ENCODE measurements around the gene GULP1. TPM values are rescaled to one million over a fixed set of nuclear protein-coding genes. Genes with fewer than 3 reads are reported as not detected.

The GULP1 gene
- total RNA-seq, 1 donor from 2014 or later = not detected

GRCh38 chr2:188629753-188630527 is 338.3 kb downstream of the GULP1 start:
- Mint-ChIP-seq H3K36me3 (ENCODE audit: low read depth) (no peaks in the 10 kb centered on the region), H3K9me3 (no peaks in the 10 kb centered on the region), H3K4me1 (no peaks in the 10 kb centered on the region), H3K27me3 (no peaks in the 10 kb centered on the region), H3K27ac (no peak overlapping the region), H3K4me3 (no peak overlapping the region)
- intact Hi-C loops (cut with micrococcal nuclease) = no loop called here
- no peak for DNase-seq

GRCh38 chr2:188631037-188631809 is 339.5 kb downstream of the GULP1 start:
- H3K36me3 Mint-ChIP-seq (ENCODE audit: low read depth) = no peaks in the 10 kb centered on the region
- H3K9me3 Mint-ChIP-seq = no peaks in the 10 kb centered on the region
- H3K4me1 Mint-ChIP-seq = no peaks in the 10 kb centered on the region
- no peak overlapping the region for H3K4me3 Mint-ChIP-seq
- no peak overlapping the region for H3K27ac Mint-ChIP-seq
- no peaks in the 10 kb centered on the region for H3K27me3 Mint-ChIP-seq
- DNase-seq = no peak
- intact Hi-C loops (cut with micrococcal nuclease) = no loop called here

DNA sequence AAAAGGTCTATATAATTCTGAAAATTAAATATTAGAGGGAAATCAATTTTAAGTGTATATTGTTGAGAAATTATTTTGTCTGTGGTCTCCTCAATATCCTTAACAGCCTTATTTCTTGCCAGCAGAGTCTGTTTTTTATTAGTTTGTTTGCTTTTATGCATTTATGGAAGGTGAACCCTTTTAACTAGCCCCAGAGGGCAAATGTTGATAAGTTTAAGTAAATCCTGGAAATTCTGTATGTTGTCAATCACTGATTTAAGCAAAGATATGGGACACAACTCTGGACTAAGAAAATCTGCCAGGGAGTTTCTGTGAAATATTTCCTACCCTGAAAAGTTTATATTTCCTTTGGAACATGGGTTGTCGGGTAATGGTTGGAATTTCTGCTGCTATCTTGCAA is 343.0 kb downstream of the GULP1 start:
- intact Hi-C loops (cut with micrococcal nuclease) = no loop called here
- no peaks in the 10 kb centered on the region for H3K9me3 Mint-ChIP-seq
- no peaks in the 10 kb centered on the region for H3K4me1 Mint-ChIP-seq
- DNase-seq = no peak
- no peaks in the 10 kb centered on the region for H3K27me3 Mint-ChIP-seq
- H3K27ac Mint-ChIP-seq = no peak overlapping the region
- no peaks in the 10 kb centered on the region for H3K36me3 Mint-ChIP-seq (ENCODE audit: low read depth)
- H3K4me3 Mint-ChIP-seq = no peak overlapping the region
